Tibial nerve (tissue), 4 donors: ENCODE results near the gene MYO18B.

Experiments
- CTCF ChIP-seq, 5 experiments: fragments of 200-600 bp in 3 of 5; fragments of 450-650 bp in 2 of 5; sonication (generic) in 3 of 5; IDR thresholded peaks; one replicate each; pipeline ENCODE4 v1.5.1; 2016 to 2019; ENCODE audit warnings: antibody characterized with exemption in 5 of 5, mild to moderate bottlenecking in 3 of 5, moderate library complexity in 2 of 5
- EP300 ChIP-seq, 2 donors: sonication (generic); formaldehyde crosslinking; IDR thresholded peaks; one replicate each; pipeline ENCODE4 v1.6.1; 2017; ENCODE audit warnings: antibody characterized with exemption in 2 of 2, mild to moderate bottlenecking in 1 of 2
- POLR2A ChIP-seq, 2 donors: fragments of 450-650 bp; IDR thresholded peaks; one replicate each; pipeline ENCODE4 v1.6.1; 2017; ENCODE audit warnings: antibody characterized with exemption in 2 of 2, mild to moderate bottlenecking in 2 of 2, moderate library complexity in 2 of 2

- TF ChIP-seq CTCF (IDR thresholded peaks at IDR 0.05) = no peak
- TF ChIP-seq EP300 (IDR thresholded peaks at IDR 0.05) = no peak
- no peak for TF ChIP-seq POLR2A (IDR thresholded peaks at IDR 0.05)
Observed at GRCh38 chr22:25753252-25753651, 11.3 kb downstream of the MYO18B start.
